ENCODE data around the gene KDM2A. TPM values are rescaled to one million over a fixed set of nuclear protein-coding genes. Genes with fewer than 3 reads are reported as not detected.

Gene KDM2A
- total RNA-seq, 1 experiment from 2014 or later, result 50.4 TPM

- H3K4me2 ChIP-seq (ENCODE audit: low read length), result no peak overlapping the region
- H3K79me2 ChIP-seq (ENCODE audit: insufficient read depth, low read length), result peaks cover 35% of the 10 kb centered on the region
- no peak for ATAC-seq
- H3K4me1 ChIP-seq (ENCODE audit: control insufficient read depth in 1 of 2, insufficient read depth in 2 of 2, low read length in 2 of 2), result peaks cover 19 to 30% of the 10 kb centered on the region in 2 experiments
- H3K9me2 ChIP-seq (ENCODE audit: insufficient read depth), result no peaks in the 10 kb centered on the region
- no peak overlapping the region for H2AFZ ChIP-seq (ENCODE audit: low read depth, low read length, poor library complexity, severe bottlenecking)
- ChIA-PET RAD21 (ENCODE audit: low non-redundant PET in 1 of 2, low total read pairs in 2 of 2, uncharacterized antibody in 2 of 2, unreplicated experiment in 2 of 2) (no interaction called here), POLR2A (no interaction called here), CTCF (interaction anchor here (1.2 kb wide), 1 partner anchor 80 kb away, joined by 3 read pairs; no protein-coding TSS in a partner anchor)
- intact Hi-C loops (cut with micrococcal nuclease), result no loop called here
- H4K20me1 ChIP-seq (ENCODE audit: insufficient read depth), result 0 out of 2 replicates have a peak, but pooled peaks cover 5% of the 10 kb centered on the region
- H3K4me3 ChIP-seq (replicated peaks in 1 of 2; ENCODE audit: low read depth in 1 of 2, low read length in 2 of 2), result no peak overlapping the region
- H3K9me3 ChIP-seq (ENCODE audit: control insufficient read depth in 1 of 2, insufficient read depth in 1 of 2, low read depth in 1 of 2, low read length in 2 of 2), result no peaks in the 10 kb centered on the region
- no peak for DNase-seq (ENCODE audit: low read depth, low spot score)
- TF ChIP-seq ATF3 (IDR thresholded peaks at IDR 0.05) (no peak), POLR2AphosphoS5 (IDR thresholded peaks at IDR 0.05; ENCODE audit: low read depth, low read length) (no peak), SIN3A (IDR thresholded peaks at IDR 0.05; ENCODE audit: low read depth) (no peak), RAD21 (IDR thresholded peaks at IDR 0.05; ENCODE audit: low read depth) (no peak), ZBTB33 (IDR thresholded peaks at IDR 0.05; ENCODE audit: extremely low read depth, insufficient replicate concordance, low read length) (no peak), EGR1 (IDR thresholded peaks at IDR 0.05; ENCODE audit: low read depth) (no peak), ZFX (IDR thresholded peaks at IDR 0.05) (no peak), TCF7L2 (IDR thresholded peaks at IDR 0.05; ENCODE audit: borderline replicate concordance, extremely low read depth, insufficient read depth, insufficient read length) (no peak), SRF (IDR thresholded peaks at IDR 0.05; ENCODE audit: low read depth) (no peak), JUND (IDR thresholded peaks at IDR 0.05) (no peak), EZH2phosphoT487 (IDR thresholded peaks at IDR 0.05; ENCODE audit: borderline replicate concordance) (no peak), EZH2 (IDR thresholded peaks at IDR 0.05) (no peak), CEBPB (IDR thresholded peaks at IDR 0.05; ENCODE audit: low read depth) (no peak)
- no peak overlapping the region for H3K9ac ChIP-seq (ENCODE audit: low read length)
- no peaks in the 10 kb centered on the region for H3K27me3 ChIP-seq (ENCODE audit: insufficient read depth, low read length)
- H3K36me3 ChIP-seq (ENCODE audit: control insufficient read depth in 1 of 2, insufficient read depth in 2 of 2, low read length in 2 of 2), result peaks cover 3 to 5% of the 10 kb centered on the region in 2 experiments; a peak in 1 of 4 replicates
- no peak overlapping the region for H3K27ac ChIP-seq (ENCODE audit: low read depth, low read length)
- BruUV-seq (replicated peaks), result no TSS peak
These were observed 118.5 kb downstream of the KDM2A start for GRCh38 chr11:67237574-67237973.

All from HCT116 (cell line).